A549 treated with CpdA at 1 μM for 4 hours (cell line): ENCODE results near the gene RPL12. TPM values are rescaled to one million over a fixed set of nuclear protein-coding genes. Genes with fewer than 3 reads are reported as not detected.

Source experiments
- total RNA-seq: library from RNA; stranded (reverse); fragments of 200-300 nt; extraction: Qiagen RNA extraction; gene quantifications from 5 replicates; pipeline ENCODE4 v1.2.3, GENCODE V29; 2022; ENCODE audit warnings: low read depth

Gene RPL12
- 2,700 to 2,873 TPM (median 2,816 TPM) in 5 replicates for total RNA-seq

GRCh38 chr9:127450830-127451607, at the start of gene RPL12, which contains the start of gene LRSAM1:
TSS of gene RPL12 (minus strand) at chr9:127451406. CDS start at chr9:127451317, 89 bp downstream.
TSS of gene LRSAM1 (plus strand) at chr9:127451510. CDS start at chr9:127454528, 3,018 bp downstream.

GRCh38 chr9:127423934-127424675, 27.1 kb downstream of the RPL12 start, which contains the start of gene ZNF79:
TSS of gene ZNF79 (plus strand) at chr9:127424382. CDS start at chr9:127424788, 406 bp downstream.

Other genes starting within 250 kb of the RPL12 start
- gene GARNL3, start 186.6 kb downstream of the RPL12 start, total RNA-seq = 2.0 to 4.8 TPM (median 2.5 TPM) in 5 replicates
- 11.2 to 15.4 TPM (median 14.6 TPM) in 5 replicates for gene SLC2A8, start 54.2 kb downstream of the RPL12 start, total RNA-seq
- 5.6 to 6.2 TPM (median 5.9 TPM) in 5 replicates for gene ZNF79, start 27.0 kb downstream of the RPL12 start, total RNA-seq
- 9.0 to 11.5 TPM (median 9.4 TPM) in 5 replicates for gene LRSAM1, start 104 bp upstream of the RPL12 start, total RNA-seq
- 16.1 to 18.6 TPM (median 17.9 TPM) in 5 replicates for gene STXBP1, start 160.9 kb upstream of the RPL12 start, total RNA-seq